NCI-H460 (cell line): ENCODE measurements around the gene BPIFB1. TPM values are rescaled to one million over a fixed set of nuclear protein-coding genes. Genes with fewer than 3 reads are reported as not detected.
A peak's percentile ranks its signal among the peaks of the same experiment; 100 is the strongest.

ENCODE experiments used
- DNase-seq: peaks from one replicate; pipeline ENCODE4 v3.0.0-alpha.2; 2016; ENCODE audit warnings: low read depth; ENCODE audit errors: extremely low read depth
- polyA plus RNA-seq: library from polyadenylated mRNA; depleted of rRNA; stranded (reverse); fragments of >200 nt; gene quantifications from 2 replicates; pipeline ENCODE4 v1.2.3, GENCODE V29; 2014; cell fraction: nucleus; rRNA removed
- total RNA-seq: library from RNA; depleted of rRNA; stranded (reverse); fragments of >200 nt; shearing (Covaris generic); gene quantifications from 2 replicates; pipeline ENCODE4 v1.2.3, GENCODE V29; 2014; rRNA removed

The BPIFB1 gene
- not detected in 2 replicates for total RNA-seq
- polyA plus RNA-seq, result not detected in 2 replicates

DNA sequence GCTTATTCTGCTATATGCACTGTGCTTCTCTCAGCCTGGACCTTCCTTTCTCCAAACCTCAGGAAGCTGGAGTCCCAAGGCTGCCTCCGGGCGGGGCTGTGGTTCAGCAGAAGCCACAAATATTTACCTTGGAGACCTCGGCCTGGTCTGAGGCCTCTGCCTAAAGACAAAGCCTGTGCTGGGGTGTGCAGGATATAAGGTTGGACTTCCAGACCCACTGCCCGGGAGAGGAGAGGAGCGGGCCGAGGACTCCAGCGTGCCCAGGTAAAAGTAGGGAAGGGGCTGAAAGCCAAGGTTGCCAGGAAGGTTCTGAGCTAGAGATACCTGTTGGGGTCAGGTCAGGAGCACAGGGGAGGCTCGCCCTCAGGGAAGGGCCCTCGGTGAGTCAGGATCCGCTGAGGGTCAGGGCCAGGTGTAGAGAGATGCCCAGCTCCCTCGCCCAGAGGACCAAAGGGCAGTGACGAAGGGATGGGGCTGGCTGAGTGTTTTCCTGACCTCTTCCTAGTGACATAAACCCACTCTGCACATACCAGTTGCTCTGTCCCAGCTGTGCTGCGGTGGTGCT is at the start of gene BPIFB1:
Gene BPIFB1 (plus strand): TSS at position 224 of the 565 bp plus-strand sequence. CDS start 2,860 bp downstream, outside the sequence.
- DNase-seq, result no peak

DNA sequence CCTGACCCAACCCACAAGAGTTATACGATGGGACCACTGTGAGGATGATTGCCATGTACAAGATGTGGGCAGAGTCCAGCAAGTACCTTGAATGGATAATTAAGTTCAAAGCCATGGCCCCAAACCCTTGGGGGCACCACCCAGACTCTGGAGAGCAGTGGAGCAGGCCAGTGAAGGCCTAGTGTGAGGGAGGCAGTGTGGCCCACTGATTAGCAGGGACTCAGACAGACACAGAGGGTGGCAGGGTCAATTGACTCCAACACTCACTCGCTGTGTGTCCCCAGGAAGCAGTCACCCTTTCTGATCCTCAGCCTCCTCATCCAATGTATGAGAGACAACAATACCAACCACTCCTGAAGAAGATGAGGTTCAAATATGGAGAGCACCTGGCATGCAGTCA is 49.0 kb upstream of the BPIFB1 start:
- no peak for DNase-seq

GRCh38 chr20:33235696-33236095 is 47.3 kb upstream of the BPIFB1 start, which contains the start of gene BPIFA1:
Gene BPIFA1, plus strand, starts transcription at chr20:33235996. Its CDS starts 1,716 bp downstream, at chr20:33237712.
- DNase-seq, result no peak

GRCh38 chr20:33236351-33236750 is 46.7 kb upstream of the BPIFB1 start:
- no peak for DNase-seq

DNA sequence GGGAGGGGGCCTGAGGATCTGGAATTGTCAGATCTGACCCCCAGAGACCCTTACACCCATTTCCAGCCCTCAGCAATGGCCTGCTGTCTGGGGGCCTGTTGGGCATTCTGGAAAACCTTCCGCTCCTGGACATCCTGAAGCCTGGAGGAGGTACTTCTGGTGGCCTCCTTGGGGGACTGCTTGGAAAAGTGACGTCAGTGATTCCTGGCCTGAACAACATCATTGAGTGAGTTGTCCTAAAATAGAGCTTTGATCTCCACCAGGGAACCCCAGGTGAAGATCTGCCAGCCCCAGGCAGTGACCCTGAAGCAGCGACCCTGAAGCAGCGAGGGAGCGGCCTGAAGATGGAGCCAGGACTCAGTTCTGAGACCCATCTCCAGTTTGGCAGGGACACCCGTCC is 45.0 kb upstream of the BPIFB1 start:
- no peak for DNase-seq

DNA sequence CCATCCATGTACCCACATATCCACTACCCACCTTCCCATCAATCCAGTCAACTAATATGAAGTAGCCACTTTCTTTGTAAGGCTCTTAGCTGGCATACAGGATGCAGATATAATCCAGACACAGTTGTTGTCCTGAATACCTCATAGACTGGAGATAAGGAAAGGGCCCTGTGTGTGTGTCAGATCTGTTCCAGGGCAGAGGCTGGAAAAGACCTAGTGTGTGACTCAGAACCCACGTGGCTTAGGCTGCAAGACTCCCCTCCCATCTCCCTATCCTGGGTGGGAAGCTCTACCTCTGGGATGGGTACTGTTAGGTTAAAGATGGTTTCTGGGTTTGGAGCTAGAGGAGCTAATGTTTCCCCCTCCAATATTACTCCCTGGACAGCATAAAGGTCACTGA is 43.6 kb upstream of the BPIFB1 start:
- no peak for DNase-seq

DNA sequence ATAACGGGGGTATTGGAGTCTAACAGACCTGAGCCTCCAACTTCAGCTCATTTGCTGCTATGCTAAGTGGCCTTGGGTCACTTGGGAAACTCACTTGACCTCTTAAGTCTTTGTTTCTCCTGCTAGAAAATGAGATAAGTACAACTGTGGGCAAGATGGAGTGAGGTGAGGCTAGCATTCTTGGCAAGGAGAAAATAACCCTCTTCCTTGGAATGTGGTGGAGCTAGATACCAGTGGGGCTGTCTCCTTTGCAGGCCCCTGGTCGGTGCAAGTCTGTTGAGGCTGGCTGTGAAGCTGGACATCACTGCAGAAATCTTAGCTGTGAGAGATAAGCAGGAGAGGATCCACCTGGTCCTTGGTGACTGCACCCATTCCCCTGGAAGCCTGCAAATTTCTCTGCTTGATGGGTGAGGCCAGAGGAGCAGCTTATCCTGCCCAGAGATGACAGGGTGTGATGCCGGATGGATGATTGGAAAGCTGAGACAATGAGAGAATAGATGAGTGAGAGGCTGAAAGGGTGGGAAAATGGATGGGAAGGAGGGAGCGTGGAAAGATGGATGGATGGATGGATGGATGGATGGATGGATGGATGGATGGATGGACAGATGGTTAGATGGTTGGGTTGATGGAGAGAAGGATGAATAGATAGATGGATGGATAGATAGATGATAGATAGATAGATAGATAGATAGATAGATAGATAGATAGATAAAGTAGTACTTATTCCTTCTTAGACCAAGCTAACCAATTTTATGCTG is 42.9 kb upstream of the BPIFB1 start:
- DNase-seq, result no peak

GRCh38 chr20:33240923-33241322 is 42.1 kb upstream of the BPIFB1 start:
- DNase-seq, result no peak

DNA sequence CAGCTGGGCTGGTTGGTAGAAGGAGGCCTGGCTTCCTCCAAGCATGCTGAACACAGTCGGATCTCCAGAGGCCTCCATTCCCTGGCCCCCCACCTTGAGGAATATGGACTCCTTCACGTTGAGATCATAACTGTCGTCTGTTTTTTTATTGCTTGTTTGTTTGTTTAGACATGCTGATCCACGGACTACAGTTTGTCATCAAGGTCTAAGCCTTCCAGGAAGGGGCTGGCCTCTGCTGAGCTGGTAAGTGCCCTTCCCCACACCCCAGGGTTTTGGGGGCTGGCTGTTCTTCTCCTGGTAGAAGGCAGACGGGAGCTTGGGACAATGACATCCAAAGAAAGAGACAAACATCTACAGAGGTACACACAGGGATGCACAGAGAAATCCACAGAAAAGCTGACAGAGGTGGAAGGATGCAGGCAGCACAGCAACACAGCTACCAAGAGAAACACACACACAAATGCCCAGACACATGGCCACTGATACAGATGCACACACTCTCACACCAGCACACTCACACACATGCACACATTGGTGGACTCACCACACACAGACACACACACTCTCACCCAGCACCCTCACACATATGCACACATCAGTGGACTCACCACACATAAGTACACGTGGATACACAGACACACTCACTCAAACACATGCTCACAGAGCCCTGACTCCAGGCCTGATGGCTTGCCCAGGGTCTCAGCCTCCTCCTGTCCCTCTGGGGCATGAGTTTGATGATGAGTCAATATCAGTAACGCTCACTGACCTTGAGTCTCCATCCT is 40.5 kb upstream of the BPIFB1 start:
- DNase-seq, result no peak

DNA sequence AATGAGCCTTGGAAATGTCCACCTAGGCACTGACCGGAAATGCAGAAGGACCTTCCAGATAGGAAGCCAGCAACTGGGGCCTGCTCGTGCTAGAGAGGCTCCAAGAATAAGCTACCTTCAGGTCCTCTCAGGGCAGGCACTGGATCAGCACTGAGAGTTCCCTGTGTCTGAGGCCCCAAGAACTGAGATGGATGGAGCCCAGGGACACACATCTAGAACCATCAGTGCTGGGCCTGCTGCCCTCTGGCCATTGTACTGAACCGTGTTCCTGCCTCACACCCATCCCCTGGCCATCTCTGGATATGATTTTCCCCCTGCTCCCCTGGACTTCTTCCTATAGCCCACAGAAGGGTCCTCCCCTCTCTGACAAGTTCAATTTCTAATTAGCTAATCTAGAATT is 36.9 kb upstream of the BPIFB1 start:
- DNase-seq, result no peak

DNA sequence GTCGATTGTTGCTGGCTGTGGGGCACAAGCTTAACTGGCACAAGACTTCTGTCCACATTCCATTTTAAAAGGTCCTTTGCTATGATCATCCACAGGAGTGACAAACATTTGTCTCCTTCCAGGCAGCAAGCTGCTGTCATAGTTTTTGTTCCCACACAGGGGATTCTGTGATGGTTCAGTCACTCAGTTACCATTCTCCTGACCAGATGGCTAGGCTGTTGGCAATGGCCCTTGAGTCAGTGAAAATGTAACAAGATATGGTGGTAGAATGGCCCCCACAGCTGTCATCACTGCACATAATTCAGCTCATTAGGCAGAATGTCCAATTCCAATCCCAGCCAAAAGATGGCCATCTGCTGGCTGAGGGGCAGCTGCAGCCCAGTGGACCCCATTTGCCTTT is 33.6 kb upstream of the BPIFB1 start:
- DNase-seq, result no peak

DNA sequence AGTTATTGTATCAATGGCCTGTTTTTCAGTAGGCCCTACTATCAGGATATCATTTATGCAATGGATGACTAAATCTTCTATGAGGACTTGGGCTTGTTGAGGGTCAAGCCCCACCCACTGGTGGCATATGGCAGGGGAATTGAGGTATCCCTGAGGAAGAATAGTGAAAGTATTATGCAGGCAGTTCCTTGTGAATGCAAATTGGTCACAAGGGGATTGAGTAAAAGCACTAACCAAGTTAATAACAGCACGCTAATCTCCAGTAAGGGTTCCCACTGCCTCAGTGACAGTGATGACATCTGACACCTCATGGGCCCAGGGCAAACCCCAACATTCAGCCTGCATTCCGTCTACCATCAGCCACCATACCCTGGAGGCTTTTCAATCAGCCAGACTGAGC is 32.3 kb upstream of the BPIFB1 start:
- no peak for DNase-seq

GRCh38 chr20:33251496-33251895 is 31.5 kb upstream of the BPIFB1 start:
- no peak for DNase-seq

DNA sequence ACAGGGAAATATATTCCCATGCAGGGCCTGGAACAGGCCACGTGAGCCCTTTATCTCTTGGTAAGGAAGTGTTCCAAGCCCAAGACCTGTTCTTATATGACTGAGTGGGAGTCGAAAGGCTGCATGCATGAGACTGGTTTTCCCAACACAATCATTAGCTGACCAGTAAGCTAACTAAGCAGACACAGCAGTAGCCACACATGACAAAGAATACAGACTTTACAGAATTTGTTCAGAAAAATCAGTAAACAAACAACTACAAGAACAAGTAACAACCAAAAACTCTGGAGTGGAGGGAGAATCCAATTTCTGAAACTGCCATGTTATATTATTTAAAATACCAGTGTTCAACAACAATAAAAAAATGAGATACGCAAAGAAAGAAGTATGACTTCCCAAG is 30.6 kb upstream of the BPIFB1 start:
- no peak for DNase-seq

GRCh38 chr20:33255005-33255404 is 28.0 kb upstream of the BPIFB1 start:
- no peak for DNase-seq

- DNase-seq, result no peak
Measured at GRCh38 chr20:33257237-33257636, 25.8 kb upstream of the BPIFB1 start.

DNA sequence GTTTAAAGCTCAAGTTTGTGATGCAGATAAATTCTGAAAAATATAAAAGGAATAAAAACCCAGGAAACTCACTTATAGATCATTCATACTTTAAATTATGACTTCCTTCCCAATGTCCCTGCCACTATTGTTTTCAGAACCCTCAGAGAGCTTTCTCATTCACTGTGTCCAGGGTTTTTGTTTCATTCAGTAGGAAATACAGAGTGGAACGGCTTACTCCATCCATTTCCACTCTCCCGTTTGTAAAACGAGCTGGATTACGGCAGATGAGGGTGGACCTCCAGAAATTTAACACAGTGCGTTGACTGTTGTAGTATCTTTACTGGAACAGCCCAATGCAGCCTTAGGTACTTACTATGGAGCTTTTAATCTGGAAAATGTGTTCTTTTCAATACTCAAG is 23.6 kb upstream of the BPIFB1 start:
- DNase-seq, result no peak

DNA sequence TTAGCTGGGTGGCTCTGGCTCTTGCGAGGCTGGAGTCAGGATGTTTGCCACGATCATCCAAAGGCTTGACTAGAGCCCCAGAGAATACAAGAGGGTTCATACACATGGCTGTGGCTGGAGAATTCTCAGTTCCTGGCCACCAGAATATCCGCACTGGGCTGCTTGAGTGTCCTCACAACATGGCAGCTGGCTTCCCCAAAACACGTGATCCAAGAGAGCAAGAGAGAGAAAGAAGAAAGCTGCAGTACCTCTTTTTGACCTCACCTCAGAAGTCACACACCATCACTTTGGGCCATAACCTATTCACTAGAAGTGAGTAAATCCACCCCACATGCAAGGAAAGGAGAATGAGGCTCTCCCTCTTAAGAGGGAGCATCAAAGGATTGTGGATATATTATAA is 21.5 kb upstream of the BPIFB1 start:
- DNase-seq, result no peak

GRCh38 chr20:33262658-33263065 is 20.4 kb upstream of the BPIFB1 start:
- peak; percentile 46 for DNase-seq

DNA sequence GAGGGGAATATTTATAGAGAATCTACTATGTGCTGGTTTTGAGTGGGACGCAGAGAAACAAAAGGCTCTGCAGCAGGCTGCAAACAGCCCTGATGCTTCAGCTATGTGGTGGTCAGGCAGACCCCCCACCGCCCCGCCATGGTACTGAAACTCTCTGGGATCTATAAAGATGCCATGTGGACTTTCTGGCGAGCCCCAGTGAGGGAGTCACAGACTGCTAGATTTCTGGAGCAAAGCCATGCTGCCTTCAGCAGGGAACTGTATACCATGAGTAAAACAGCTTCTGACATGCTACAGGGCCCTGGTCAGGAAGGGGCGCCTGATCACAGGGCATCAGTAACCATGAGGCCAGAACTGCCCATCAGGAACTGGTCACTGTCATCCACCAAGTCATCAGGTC is 19.2 kb upstream of the BPIFB1 start:
- DNase-seq, result no peak

GRCh38 chr20:33267701-33268100 is 15.3 kb upstream of the BPIFB1 start:
- no peak for DNase-seq
